NB4 (cell line): ENCODE measurements around the gene CABLES1.

ENCODE experiments used
- TF ChIP-seq, protein P1 (sequence below): IDR thresholded peaks from one replicate; pipeline ENCODE4 v1.5.1; 2012; ENCODE audit warnings: low read depth, low read length
- TF ChIP-seq, protein P2 (sequence below): IDR thresholded peaks from 2 replicates; pipeline ENCODE4 v1.6.1; 2011; ENCODE audit warnings: low read depth, low read length

DNA sequence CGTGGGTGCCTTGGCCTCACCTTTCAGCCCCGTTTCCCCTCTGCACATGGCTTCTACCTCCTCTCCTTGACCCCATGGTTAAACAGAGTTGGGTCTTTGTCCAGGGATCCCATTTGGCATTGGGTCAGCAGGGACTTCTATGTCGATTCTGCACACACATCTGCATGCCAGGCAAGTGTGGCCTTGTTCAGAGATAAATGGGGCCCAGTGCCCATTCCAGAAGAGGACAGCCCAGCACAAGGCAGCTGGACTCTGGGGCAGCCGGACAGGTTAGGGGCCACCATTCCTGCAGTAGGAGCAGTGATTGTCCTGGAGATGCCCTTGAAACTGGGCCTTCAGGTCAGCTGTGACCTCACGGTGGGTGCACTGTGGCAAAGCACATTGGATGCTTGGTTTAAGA is 13.1 kb downstream of the CABLES1 start:
- TF ChIP-seq, protein P1, sequence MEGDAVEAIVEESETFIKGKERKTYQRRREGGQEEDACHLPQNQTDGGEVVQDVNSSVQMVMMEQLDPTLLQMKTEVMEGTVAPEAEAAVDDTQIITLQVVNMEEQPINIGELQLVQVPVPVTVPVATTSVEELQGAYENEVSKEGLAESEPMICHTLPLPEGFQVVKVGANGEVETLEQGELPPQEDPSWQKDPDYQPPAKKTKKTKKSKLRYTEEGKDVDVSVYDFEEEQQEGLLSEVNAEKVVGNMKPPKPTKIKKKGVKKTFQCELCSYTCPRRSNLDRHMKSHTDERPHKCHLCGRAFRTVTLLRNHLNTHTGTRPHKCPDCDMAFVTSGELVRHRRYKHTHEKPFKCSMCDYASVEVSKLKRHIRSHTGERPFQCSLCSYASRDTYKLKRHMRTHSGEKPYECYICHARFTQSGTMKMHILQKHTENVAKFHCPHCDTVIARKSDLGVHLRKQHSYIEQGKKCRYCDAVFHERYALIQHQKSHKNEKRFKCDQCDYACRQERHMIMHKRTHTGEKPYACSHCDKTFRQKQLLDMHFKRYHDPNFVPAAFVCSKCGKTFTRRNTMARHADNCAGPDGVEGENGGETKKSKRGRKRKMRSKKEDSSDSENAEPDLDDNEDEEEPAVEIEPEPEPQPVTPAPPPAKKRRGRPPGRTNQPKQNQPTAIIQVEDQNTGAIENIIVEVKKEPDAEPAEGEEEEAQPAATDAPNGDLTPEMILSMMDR, result no peak
- TF ChIP-seq, protein P2, sequence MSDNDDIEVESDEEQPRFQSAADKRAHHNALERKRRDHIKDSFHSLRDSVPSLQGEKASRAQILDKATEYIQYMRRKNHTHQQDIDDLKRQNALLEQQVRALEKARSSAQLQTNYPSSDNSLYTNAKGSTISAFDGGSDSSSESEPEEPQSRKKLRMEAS, result no peak
